GM19455 (cell line): ENCODE data around the gene ISG20.

Source experiments
- ATAC-seq: cut with Tn5 transposase; IDR thresholded peaks from one replicate; pipeline ENCODE4 v1.9.1; 2021; ENCODE audit not compliant: unreplicated experiment

ISG20 gene

DNA sequence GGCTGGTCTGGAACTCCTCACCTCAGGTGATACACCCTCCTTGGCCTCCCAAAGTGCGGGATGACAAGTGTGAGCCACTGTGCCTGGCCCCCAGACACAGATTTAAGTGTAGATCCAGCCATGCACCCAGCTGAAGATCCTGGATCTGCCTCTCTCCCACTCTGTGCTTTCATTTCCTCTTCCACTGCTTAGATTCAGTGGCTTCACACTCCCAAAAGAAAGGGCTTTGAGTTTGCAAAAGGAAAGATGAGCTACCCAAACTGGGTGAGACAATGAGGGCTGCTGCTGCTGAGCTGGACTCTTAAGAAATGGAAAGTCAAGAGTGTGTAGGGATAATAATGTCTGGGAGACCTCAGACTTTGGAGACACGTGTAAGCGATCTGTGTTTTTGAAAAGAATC is 45.5 kb downstream of the ISG20 start:
- no peak for ATAC-seq

- no peak for ATAC-seq
Measured at GRCh38 chr15:88686166-88686565, 47.4 kb downstream of the ISG20 start.

DNA sequence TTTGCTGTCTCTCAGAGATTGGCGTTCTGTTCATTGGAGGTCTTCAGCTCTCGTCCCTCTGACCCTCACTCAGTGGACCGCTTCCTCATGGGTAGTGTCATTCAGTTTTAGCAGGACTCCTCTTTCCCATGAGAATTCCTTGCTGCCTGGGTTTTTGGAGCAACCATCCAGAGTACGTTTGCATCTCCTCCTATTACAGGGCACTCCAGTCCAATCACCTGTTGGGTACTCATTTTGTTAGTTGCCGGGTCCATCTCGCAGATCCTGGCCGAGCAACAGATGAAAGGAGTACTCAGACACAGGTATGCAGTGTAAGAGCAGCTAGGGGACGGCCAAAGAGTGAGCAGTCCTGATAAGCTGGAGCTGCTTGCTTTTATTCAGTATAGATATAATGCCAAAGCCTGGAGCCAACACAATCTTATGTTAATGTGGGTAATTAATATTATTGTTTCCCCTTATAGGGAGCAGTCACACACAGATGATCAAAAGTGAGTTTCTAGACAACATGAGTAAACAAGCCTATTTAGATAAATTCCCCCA is 49.6 kb downstream of the ISG20 start:
- ATAC-seq = no peak

GRCh38 chr15:88690331-88690730 is 51.5 kb downstream of the ISG20 start:
- no peak for ATAC-seq

DNA sequence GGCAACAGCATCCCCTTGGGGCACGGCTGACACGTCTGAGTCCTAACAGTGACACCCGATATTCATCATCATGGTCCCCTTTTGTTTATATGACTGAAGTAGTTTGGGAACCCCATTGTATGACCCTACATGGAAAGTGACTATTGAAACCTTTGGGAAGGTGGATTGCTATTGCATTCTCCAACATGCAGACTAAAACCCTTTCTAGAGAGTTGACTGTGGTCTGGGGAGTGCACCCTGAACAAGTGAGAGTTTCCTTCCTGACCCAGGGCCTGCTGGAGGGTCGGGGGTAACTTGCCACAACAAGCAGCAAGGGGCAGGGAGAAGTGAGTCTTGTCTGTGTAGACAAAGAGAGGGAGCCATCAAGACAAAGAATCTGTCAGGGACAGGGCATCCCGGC is 54.4 kb downstream of the ISG20 start:
- ATAC-seq = no peak

DNA sequence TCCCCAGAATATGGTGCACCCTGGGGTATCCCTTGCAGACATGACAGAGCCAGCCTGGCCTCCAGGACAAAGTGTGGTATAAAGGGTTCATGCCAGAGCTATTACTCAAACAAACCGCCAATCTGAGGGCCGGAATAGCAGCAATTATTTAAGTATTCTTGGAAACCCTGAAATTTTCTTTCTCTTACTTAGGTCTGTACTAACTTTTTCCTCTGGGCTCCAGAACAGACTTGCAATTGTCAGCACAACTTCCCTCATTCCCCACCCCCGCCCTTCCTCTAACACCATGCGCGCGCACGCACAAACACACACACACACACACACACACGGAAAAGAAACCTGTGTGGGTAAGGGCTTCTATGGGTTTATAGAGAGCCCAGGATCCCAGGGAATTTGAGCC is 56.3 kb downstream of the ISG20 start:
- ATAC-seq = no peak

- no peak for ATAC-seq
Measured at GRCh38 chr15:88695691-88696251, 57.0 kb downstream of the ISG20 start.

DNA sequence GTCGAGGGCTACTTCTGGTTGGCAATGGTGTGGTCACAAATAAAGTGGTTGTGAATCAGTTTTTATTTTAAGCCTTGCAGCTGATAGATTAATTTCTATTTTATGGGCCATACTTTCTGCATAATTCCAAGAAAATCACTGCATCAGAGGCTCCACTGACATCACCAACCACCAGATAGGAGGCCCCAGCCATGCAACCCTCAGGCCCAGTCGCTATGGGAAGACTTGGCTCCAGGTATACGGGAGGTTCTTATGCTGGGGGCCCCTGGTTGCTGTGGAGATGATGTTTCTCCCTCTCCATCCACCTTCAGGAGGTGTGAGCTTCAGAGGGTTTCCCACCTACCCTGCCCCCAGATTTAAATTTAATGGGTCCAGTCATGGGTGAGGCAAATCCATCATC is 57.4 kb downstream of the ISG20 start:
- no peak for ATAC-seq

DNA sequence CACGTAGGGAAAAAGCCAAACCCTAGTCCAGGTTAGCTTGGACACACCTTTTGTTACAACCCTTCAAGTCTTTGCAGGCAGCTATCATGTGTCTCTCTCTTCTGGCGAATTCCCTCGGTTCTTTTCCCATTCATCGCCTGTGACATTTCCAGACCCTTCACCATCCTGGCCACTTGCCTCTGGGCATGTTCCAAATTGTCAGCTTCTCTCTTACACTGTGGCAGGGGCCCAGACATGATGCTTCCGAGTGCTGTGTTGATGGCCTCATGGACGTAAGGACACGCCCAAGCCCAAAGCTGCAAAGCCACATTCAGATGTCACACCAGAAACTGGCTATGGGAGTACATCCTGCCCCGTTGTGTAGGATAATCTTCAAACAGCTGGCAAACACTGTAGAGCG is 58.5 kb downstream of the ISG20 start:
- ATAC-seq = no peak

DNA sequence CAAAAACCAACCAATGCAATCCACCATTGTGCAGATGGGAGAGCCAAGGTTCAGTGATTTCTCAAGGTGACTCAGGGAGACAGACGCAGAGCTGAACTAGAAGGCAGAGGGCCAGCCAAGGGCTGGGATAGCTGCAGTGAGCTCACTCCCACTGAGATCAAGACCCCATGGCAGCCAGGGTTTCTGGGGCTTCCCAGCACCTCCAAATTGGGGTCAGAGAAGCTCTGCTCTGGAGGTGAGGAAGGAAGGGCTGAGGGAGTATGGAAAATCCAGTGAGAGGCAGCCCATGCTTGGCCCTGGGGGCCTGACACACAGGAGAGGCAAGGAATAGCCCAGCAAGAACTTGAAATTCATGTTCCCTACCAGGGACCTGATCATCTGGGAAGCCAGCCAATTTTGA is 61.0 kb downstream of the ISG20 start:
- no peak for ATAC-seq

DNA sequence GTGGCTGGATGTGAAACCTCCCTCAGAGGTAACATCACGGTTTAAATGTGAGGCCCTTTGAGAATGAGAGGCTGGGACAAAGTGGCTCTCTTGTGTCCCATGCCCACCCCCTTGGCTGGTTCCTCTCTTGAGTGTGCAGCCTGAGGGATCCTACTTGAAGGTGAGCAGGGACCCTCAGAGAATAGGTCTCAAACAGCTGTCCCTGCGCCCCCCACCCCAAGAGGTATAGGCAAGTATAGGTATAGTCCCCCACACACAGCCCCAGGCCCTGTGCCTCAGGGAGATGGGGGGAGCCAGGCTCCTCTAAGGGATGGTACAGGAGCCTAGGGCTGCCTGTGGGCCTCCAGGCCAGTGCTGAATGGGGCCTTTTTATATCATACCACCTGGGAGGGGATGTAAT is 61.9 kb downstream of the ISG20 start:
- no peak for ATAC-seq

GRCh38 chr15:88701561-88702095 is 62.8 kb downstream of the ISG20 start:
- ATAC-seq = no peak

GRCh38 chr15:88702983-88703382 is 64.2 kb downstream of the ISG20 start:
- no peak for ATAC-seq

GRCh38 chr15:88703533-88703932 is 64.7 kb downstream of the ISG20 start:
- ATAC-seq = no peak

- ATAC-seq = no peak
Measured at GRCh38 chr15:88704791-88705768, 66.3 kb downstream of the ISG20 start.

- no peak for ATAC-seq
Measured at GRCh38 chr15:88705769-88706165, 67.0 kb downstream of the ISG20 start.
